Uterus (tissue), 2 donors: Measurements from ENCODE around the gene MT1E.
"Not testable (repeated sequence)": the region's sequence is repeated elsewhere in the genome, so short reads cannot be mapped to it uniquely, and the experiment has no call there.

Experiments used
- POLR2A ChIP-seq, 2 donors: fragments of 450-650 bp; IDR thresholded peaks; one replicate each; pipeline ENCODE4 v1.6.1; 2016; ENCODE audit warnings: antibody characterized with exemption in 2 of 2, mild to moderate bottlenecking in 1 of 2, moderate library complexity in 1 of 2
- TF ChIP-seq, protein P1 (sequence below), 4 experiments: fragments of 200-600 bp in 2 of 4; fragments of 450-650 bp in 2 of 4; sonication (generic) in 2 of 4; IDR thresholded peaks; one replicate each; pipeline ENCODE4 v1.5.1; 2016 to 2019; ENCODE audit warnings: antibody characterized with exemption in 4 of 4, mild to moderate bottlenecking in 2 of 4, moderate library complexity in 1 of 4

DNA sequence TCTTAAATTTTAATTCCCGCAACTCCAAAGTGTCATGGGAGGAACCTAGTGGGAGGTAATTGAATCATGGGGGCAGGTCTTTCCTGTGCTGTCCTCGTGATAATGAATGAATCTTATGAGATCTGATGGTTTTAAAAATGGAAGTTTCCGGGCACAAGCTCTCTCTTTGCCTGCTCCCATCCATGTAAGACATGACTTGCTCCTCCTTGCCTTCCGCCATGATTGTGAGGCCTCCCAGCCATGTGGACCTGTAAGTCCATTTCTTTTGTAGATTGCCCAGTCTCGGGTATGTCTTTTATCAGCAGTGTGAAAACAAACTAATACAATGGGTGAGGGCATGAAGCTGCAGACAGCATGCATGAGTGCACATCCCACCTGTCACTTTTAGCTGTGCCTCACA is 2.4 kb upstream of the MT1E start:
- TF ChIP-seq, protein P1, sequence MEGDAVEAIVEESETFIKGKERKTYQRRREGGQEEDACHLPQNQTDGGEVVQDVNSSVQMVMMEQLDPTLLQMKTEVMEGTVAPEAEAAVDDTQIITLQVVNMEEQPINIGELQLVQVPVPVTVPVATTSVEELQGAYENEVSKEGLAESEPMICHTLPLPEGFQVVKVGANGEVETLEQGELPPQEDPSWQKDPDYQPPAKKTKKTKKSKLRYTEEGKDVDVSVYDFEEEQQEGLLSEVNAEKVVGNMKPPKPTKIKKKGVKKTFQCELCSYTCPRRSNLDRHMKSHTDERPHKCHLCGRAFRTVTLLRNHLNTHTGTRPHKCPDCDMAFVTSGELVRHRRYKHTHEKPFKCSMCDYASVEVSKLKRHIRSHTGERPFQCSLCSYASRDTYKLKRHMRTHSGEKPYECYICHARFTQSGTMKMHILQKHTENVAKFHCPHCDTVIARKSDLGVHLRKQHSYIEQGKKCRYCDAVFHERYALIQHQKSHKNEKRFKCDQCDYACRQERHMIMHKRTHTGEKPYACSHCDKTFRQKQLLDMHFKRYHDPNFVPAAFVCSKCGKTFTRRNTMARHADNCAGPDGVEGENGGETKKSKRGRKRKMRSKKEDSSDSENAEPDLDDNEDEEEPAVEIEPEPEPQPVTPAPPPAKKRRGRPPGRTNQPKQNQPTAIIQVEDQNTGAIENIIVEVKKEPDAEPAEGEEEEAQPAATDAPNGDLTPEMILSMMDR (IDR thresholded peaks at IDR 0.05), result not testable (repeated sequence)
- TF ChIP-seq POLR2A (IDR thresholded peaks at IDR 0.05), result not testable (repeated sequence)
